ENCODE measurements around the gene ANTXR2.
A peak's percentile ranks its signal among the peaks of the same experiment; 100 is the strongest.

Gene ANTXR2

GRCh38 chr4:80091688-80092087 lies 18.7 kb upstream of the ANTXR2 start:
- DNase-seq = no peak

- DNase-seq = no peak
These were observed 18.2 kb upstream of the ANTXR2 start for GRCh38 chr4:80091184-80091583.

- no peak for DNase-seq
These were observed 17.1 kb upstream of the ANTXR2 start for GRCh38 chr4:80090090-80090489.

GRCh38 chr4:80088471-80088870 lies 15.4 kb upstream of the ANTXR2 start:
- no peak for DNase-seq

GRCh38 chr4:80086296-80086695 lies 13.3 kb upstream of the ANTXR2 start:
- no peak for DNase-seq

- no peak for DNase-seq
These were observed 12.1 kb upstream of the ANTXR2 start for GRCh38 chr4:80085081-80085480.

GRCh38 chr4:80082693-80083092 lies 9.7 kb upstream of the ANTXR2 start:
- no peak for DNase-seq

GRCh38 chr4:80081566-80081965 lies 8.5 kb upstream of the ANTXR2 start:
- no peak for DNase-seq

- no peak for DNase-seq
These were observed 6.4 kb upstream of the ANTXR2 start for GRCh38 chr4:80079255-80079923.

GRCh38 chr4:80078346-80079092 lies 5.5 kb upstream of the ANTXR2 start:
- no peak for DNase-seq

GRCh38 chr4:80077639-80078038 lies 4.6 kb upstream of the ANTXR2 start:
- no peak for DNase-seq

- DNase-seq = no peak
These were observed 3.7 kb upstream of the ANTXR2 start for GRCh38 chr4:80076681-80077080.

- no peak for DNase-seq
These were observed 3.1 kb upstream of the ANTXR2 start for GRCh38 chr4:80075995-80076675.

- DNase-seq = no peak
These were observed 1.6 kb upstream of the ANTXR2 start for GRCh38 chr4:80074651-80075050.

GRCh38 chr4:80074069-80074468 lies 1.0 kb upstream of the ANTXR2 start:
- no peak for DNase-seq

GRCh38 chr4:80073473-80074008 lies 512 bp upstream of the ANTXR2 start:
- no peak for DNase-seq

- DNase-seq = peak; percentile 41
These were observed 743 bp downstream of the ANTXR2 start for GRCh38 chr4:80072228-80072743.

GRCh38 chr4:80071604-80072227 lies 1.3 kb downstream of the ANTXR2 start:
- DNase-seq = peak; percentile 41

GRCh38 chr4:80070880-80071603 lies 2.0 kb downstream of the ANTXR2 start:
- no peak for DNase-seq

GRCh38 chr4:80069837-80070731 lies 2.9 kb downstream of the ANTXR2 start:
- DNase-seq = no peak
